ENCODE results near the gene LRRTM4. TPM values are rescaled to one million over a fixed set of nuclear protein-coding genes. Genes with fewer than 3 reads are reported as not detected.

The LRRTM4 gene
- polyA plus RNA-seq, 1 of the 3 experiments (the other 2 are of a cell fraction): 0.10 TPM

- no peaks in the 10 kb centered on the region for H3K9me2 ChIP-seq
- WGBS (ENCODE audit: low lambda C conversion rate): 40% methylated on average over 2 of the region's 2 CpGs
- no peak overlapping the region for H3K9ac ChIP-seq
- no peak overlapping the region for H3K4me2 ChIP-seq
- no peaks in the 10 kb centered on the region for H3F3A ChIP-seq (replicated peaks; ENCODE audit: insufficient read depth)
- H3K4me3 ChIP-seq (ENCODE audit: low read depth in 2 of 2, low read length in 1 of 2): no peak overlapping the region
- no peak overlapping the region for H2AFZ ChIP-seq (ENCODE audit: low read depth)
- no peaks in the 10 kb centered on the region for H3K4me1 ChIP-seq (ENCODE audit: control insufficient read depth in 1 of 2, insufficient read depth in 2 of 2, low read depth in 1 of 2, low read length in 1 of 2)
- CTCF ChIA-PET: interaction anchor here (0.9 to 1.1 kb wide), 2 partner anchors 12 to 114 kb away, joined by 3 read pairs; no protein-coding TSS in a partner anchor
- TF ChIP-seq FOXJ3 (CRISPR knock-in tag; IDR thresholded peaks at IDR 0.05): no peak
- TF ChIP-seq EZH2phosphoT487 (IDR thresholded peaks at IDR 0.05; ENCODE audit: borderline replicate concordance, low read depth): no peak
- TF ChIP-seq NFIC (IDR thresholded peaks at IDR 0.05; ENCODE audit: borderline replicate concordance): no peak
- no peak for TF ChIP-seq NRF1 (IDR thresholded peaks at IDR 0.05; ENCODE audit: low read depth, low read length)
- no peak for TF ChIP-seq REST (IDR thresholded peaks at IDR 0.05; ENCODE audit: low read depth, low read length)
- TF ChIP-seq EP300 (IDR thresholded peaks at IDR 0.05; ENCODE audit: borderline replicate concordance in 1 of 2, low read depth in 1 of 2, low read length in 1 of 2): no peak
- no peak for TF ChIP-seq RAD21 (IDR thresholded peaks at IDR 0.05; ENCODE audit: low read length)
- no peak for TF ChIP-seq FOXM1 (IDR thresholded peaks at IDR 0.05; ENCODE audit: low read depth)
- TF ChIP-seq IRF3 (IDR thresholded peaks at IDR 0.05; ENCODE audit: low read depth, low read length): no peak
- H3K79me2 ChIP-seq (ENCODE audit: insufficient read depth): no peaks in the 10 kb centered on the region
- no peaks in the 10 kb centered on the region for H4K20me1 ChIP-seq (ENCODE audit: insufficient read depth)
- H3K27ac ChIP-seq (ENCODE audit: low read depth in 2 of 2, low read length in 1 of 2): no peak overlapping the region
- H3K9me3 ChIP-seq: no peaks in the 10 kb centered on the region
- no peaks in the 10 kb centered on the region for H3K27me3 ChIP-seq (ENCODE audit: insufficient read depth)
- DNase-seq: no peak
- H3K36me3 ChIP-seq (replicated peaks in 1 of 2; ENCODE audit: control insufficient read depth in 1 of 2, insufficient read depth in 2 of 2, low read length in 1 of 2): no peaks in the 10 kb centered on the region
- POLR2A ChIA-PET: no interaction called here
These were observed 575.5 kb downstream of the LRRTM4 start for GRCh38 chr2:76946631-76947145.

GRCh38 chr2:76940559-76940958, 581.6 kb downstream of the LRRTM4 start:
- POLR2A ChIA-PET: no interaction called here
- CTCF ChIA-PET: no interaction called here
- TF ChIP-seq RXRA (IDR thresholded peaks at IDR 0.05; ENCODE audit: borderline replicate concordance, low read depth) (no peak), NFIC (IDR thresholded peaks at IDR 0.05; ENCODE audit: borderline replicate concordance) (no peak), POLR2AphosphoS5 (IDR thresholded peaks at IDR 0.05; ENCODE audit: low read depth, low read length) (no peak), CHD2 (IDR thresholded peaks at IDR 0.05; ENCODE audit: low read length, partially characterized antibody) (no peak), TCF12 (IDR thresholded peaks at IDR 0.05) (no peak), NRF1 (IDR thresholded peaks at IDR 0.05; ENCODE audit: low read depth, low read length) (no peak), TEAD4 (IDR thresholded peaks at IDR 0.05; ENCODE audit: borderline replicate concordance, insufficient read depth) (no peak), PBX3 (IDR thresholded peaks at IDR 0.05) (no peak), SMC3 (IDR thresholded peaks at IDR 0.05; ENCODE audit: low read depth, low read length) (no peak), SIN3A (IDR thresholded peaks at IDR 0.05; ENCODE audit: borderline replicate concordance, low read depth, low read length) (no peak), GATA2 (CRISPR knock-in tag; IDR thresholded peaks at IDR 0.05) (no peak), RAD21 (IDR thresholded peaks at IDR 0.05; ENCODE audit: low read length) (no peak), REST (IDR thresholded peaks at IDR 0.05; ENCODE audit: low read depth, low read length) (no peak)

More at GRCh38 chr2:76940559-76940958, 581.6 kb downstream of the LRRTM4 start:
- Histone ChIP-seq H3K4me1 (ENCODE audit: control insufficient read depth in 1 of 2, insufficient read depth in 2 of 2, low read depth in 1 of 2, low read length in 1 of 2) (no peaks in the 10 kb centered on the region), H3F3A (replicated peaks; ENCODE audit: insufficient read depth) (no peaks in the 10 kb centered on the region), H3K4me2 (no peak overlapping the region), H4K20me1 (ENCODE audit: insufficient read depth) (no peaks in the 10 kb centered on the region), H3K9me3 (no peaks in the 10 kb centered on the region), H3K79me2 (ENCODE audit: insufficient read depth) (no peaks in the 10 kb centered on the region), H3K9ac (no peak overlapping the region), H3K27me3 (ENCODE audit: insufficient read depth) (no peaks in the 10 kb centered on the region), H3K9me2 (no peaks in the 10 kb centered on the region), H3K4me3 (ENCODE audit: low read depth in 2 of 2, low read length in 1 of 2) (no peak overlapping the region), H3K27ac (ENCODE audit: low read depth in 2 of 2, low read length in 1 of 2) (no peak overlapping the region), H3K36me3 (replicated peaks in 1 of 2; ENCODE audit: control insufficient read depth in 1 of 2, insufficient read depth in 2 of 2, low read length in 1 of 2) (no peaks in the 10 kb centered on the region), H2AFZ (ENCODE audit: low read depth) (no peak overlapping the region)
- 64% methylated on average over 3 of the region's 3 CpGs for WGBS (ENCODE audit: low lambda C conversion rate)
- DNase-seq: no peak

Measured in SK-N-SH (cell line).